HL-60 (cell line): ENCODE results near the gene KCNMA1.

Experiments
- DNase-seq, 2 experiments: peaks; one replicate each; pipeline ENCODE4 v3.0.0-alpha.2; 2010 to 2020; ENCODE audit warnings: low read depth in 1 of 2, low spot score in 1 of 2
- H3K27ac ChIP-seq: fragments of 250-450 bp; sonication (Bioruptor Pico); replicated peaks from 2 replicates; pipeline ENCODE4 v1.5.1; 2020; ENCODE audit warnings: mild to moderate bottlenecking, moderate library complexity
- H3K27me3 ChIP-seq: fragments of 250-450 bp; sonication (Bioruptor Pico); 2 replicates; pipeline ENCODE4 v1.5.1; 2021; ENCODE audit warnings: mild to moderate bottlenecking, moderate library complexity; ENCODE audit not compliant: insufficient read depth, poor library complexity, severe bottlenecking
- H3K4me3 ChIP-seq: replicated peaks from 2 replicates; pipeline ENCODE4 v1.5.1; 2011; ENCODE audit warnings: mild to moderate bottlenecking, control low read depth, low read length; ENCODE audit not compliant: insufficient read depth
- GABPA ChIP-seq: IDR thresholded peaks from 2 replicates; pipeline ENCODE4 v1.6.1; 2012; ENCODE audit warnings: low read depth
- POLR2AphosphoS5 ChIP-seq: IDR thresholded peaks from 2 replicates; pipeline ENCODE4 v1.6.1; 2012; ENCODE audit warnings: low read depth
- REST ChIP-seq: IDR thresholded peaks from 2 replicates; pipeline ENCODE4 v1.6.1; 2012; ENCODE audit warnings: low read depth; ENCODE audit not compliant: insufficient replicate concordance
- SPI1 ChIP-seq: IDR thresholded peaks from 2 replicates; pipeline ENCODE4 v1.6.1; 2012; ENCODE audit warnings: low read depth, mild to moderate bottlenecking, borderline replicate concordance
- TF ChIP-seq, protein P1 (sequence below): IDR thresholded peaks from one replicate; pipeline ENCODE4 v1.5.1; 2011; ENCODE audit warnings: low read length, control low read depth, inconsistent platforms; ENCODE audit not compliant: insufficient read depth

The KCNMA1 gene

GRCh38 chr10:76954838-76955237 lies 682.8 kb downstream of the KCNMA1 start:
- H3K27me3 ChIP-seq: no peaks in the 10 kb centered on the region
- H3K4me3 ChIP-seq: no peak overlapping the region
- no peak for TF ChIP-seq GABPA
- TF ChIP-seq, protein P1, sequence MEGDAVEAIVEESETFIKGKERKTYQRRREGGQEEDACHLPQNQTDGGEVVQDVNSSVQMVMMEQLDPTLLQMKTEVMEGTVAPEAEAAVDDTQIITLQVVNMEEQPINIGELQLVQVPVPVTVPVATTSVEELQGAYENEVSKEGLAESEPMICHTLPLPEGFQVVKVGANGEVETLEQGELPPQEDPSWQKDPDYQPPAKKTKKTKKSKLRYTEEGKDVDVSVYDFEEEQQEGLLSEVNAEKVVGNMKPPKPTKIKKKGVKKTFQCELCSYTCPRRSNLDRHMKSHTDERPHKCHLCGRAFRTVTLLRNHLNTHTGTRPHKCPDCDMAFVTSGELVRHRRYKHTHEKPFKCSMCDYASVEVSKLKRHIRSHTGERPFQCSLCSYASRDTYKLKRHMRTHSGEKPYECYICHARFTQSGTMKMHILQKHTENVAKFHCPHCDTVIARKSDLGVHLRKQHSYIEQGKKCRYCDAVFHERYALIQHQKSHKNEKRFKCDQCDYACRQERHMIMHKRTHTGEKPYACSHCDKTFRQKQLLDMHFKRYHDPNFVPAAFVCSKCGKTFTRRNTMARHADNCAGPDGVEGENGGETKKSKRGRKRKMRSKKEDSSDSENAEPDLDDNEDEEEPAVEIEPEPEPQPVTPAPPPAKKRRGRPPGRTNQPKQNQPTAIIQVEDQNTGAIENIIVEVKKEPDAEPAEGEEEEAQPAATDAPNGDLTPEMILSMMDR: no peak
- no peak for TF ChIP-seq SPI1
- no peak for DNase-seq
- no peak overlapping the region for H3K27ac ChIP-seq

DNA sequence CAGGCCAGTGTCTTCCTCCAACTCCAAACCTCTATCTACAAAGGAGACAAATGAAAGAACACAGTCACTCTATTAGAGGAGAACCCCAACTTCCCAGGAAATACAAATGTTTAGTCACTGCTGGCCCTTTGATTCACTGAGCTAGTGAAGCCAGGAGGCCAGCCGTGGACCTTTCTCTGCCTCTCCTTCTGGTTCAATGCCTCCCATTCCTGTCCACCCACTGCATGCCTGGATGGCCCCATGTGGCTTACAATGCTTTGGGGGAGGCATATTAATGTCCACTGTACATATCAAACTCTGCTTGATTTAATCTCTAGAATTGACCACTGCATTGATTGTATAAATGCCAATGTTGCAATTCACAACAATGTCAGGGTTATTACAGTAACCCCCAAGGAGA lies 687.3 kb downstream of the KCNMA1 start:
- no peak overlapping the region for H3K27ac ChIP-seq
- no peak for DNase-seq
- H3K4me3 ChIP-seq: no peak overlapping the region
- TF ChIP-seq GABPA (no peak), REST (no peak), SPI1 (no peak)
- TF ChIP-seq, protein P1: no peak
- no peaks in the 10 kb centered on the region for H3K27me3 ChIP-seq

GRCh38 chr10:76946270-76946669 lies 691.3 kb downstream of the KCNMA1 start:
- Histone ChIP-seq H3K27ac (no peak overlapping the region), H3K4me3 (no peak overlapping the region), H3K27me3 (no peaks in the 10 kb centered on the region)
- DNase-seq: no peak
- TF ChIP-seq, protein P1: no peak

- TF ChIP-seq POLR2AphosphoS5: no peak
- TF ChIP-seq GABPA: no peak
- no peak for TF ChIP-seq SPI1
- TF ChIP-seq, protein P1: no peak
- TF ChIP-seq REST: no peak
- no peak overlapping the region for H3K27ac ChIP-seq
- no peak for DNase-seq
- H3K4me3 ChIP-seq: no peak overlapping the region
- H3K27me3 ChIP-seq: no peaks in the 10 kb centered on the region
Measured at GRCh38 chr10:76945166-76945565, 692.4 kb downstream of the KCNMA1 start.
